Right atrium auricular region (tissue), 2 donors: ENCODE measurements around the gene PAPSS1. TPM values are rescaled to one million over a fixed set of nuclear protein-coding genes. Genes with fewer than 3 reads are reported as not detected.

Source experiments
- DNase-seq: peaks from one replicate; pipeline ENCODE4 v3.0.0-alpha.2; 2019; ENCODE audit warnings: low spot score
- H3K27ac ChIP-seq, 2 donors: fragments of 200-600 bp; sonication (generic); 1 replicate in 1 of 2; 2 replicates in 1 of 2; pipeline ENCODE4 v1.5.1; 2016 to 2019
- H3K27me3 ChIP-seq, 2 donors: fragments of 200-600 bp; sonication (generic); one replicate each; pipeline versions ENCODE4 v1.5.1 to v1.6.0; 2017 to 2019
- H3K36me3 ChIP-seq: fragments of 200-600 bp; sonication (generic); one replicate; pipeline ENCODE4 v1.5.1; 2016
- H3K4me1 ChIP-seq, 2 donors: fragments of 200-600 bp; sonication (generic); one replicate each; pipeline versions ENCODE4 v1.5.1 to v1.6.0; 2017 to 2019
- H3K4me3 ChIP-seq, 2 donors: fragments of 200-600 bp; sonication (generic); 1 replicate in 1 of 2; 2 replicates in 1 of 2; pipeline ENCODE4 v1.5.1; 2017 to 2019; ENCODE audit warnings: mild to moderate bottlenecking in 1 of 2, moderate library complexity in 1 of 2
- H3K9me3 ChIP-seq, 2 donors: fragments of 200-600 bp; sonication (generic); one replicate each; pipeline ENCODE4 v1.5.1; 2019
- CTCF ChIP-seq, 2 donors: fragments of 200-600 bp; sonication (generic); IDR thresholded peaks; one replicate each; pipeline ENCODE4 v1.5.1; 2019; ENCODE audit warnings: antibody characterized with exemption in 2 of 2
- total RNA-seq, 2 donors: library from RNA; depleted of rRNA; stranded (reverse); fragments of >200 nt; gene quantifications; one replicate each; pipeline ENCODE4 v1.1.0, GENCODE V29; 2016

Gene PAPSS1
- total RNA-seq, 2 donors from 2014 or later, result 10.5 to 14.3 TPM

- no peak overlapping the region for H3K4me3 ChIP-seq
- H3K27me3 ChIP-seq, result no peaks in the 10 kb centered on the region
- H3K36me3 ChIP-seq, result no peaks in the 10 kb centered on the region
- no peak for DNase-seq
- no peaks in the 10 kb centered on the region for H3K9me3 ChIP-seq
- H3K27ac ChIP-seq, result no peak overlapping the region
- no peak for TF ChIP-seq CTCF (IDR thresholded peaks at IDR 0.05)
- peaks cover 0 to 12% of the 10 kb centered on the region in 2 donors for H3K4me1 ChIP-seq
Observed at GRCh38 chr4:107742196-107742595, 22.2 kb upstream of the PAPSS1 start.

GRCh38 chr4:107740950-107741701 lies 21.1 kb upstream of the PAPSS1 start:
- H3K27me3 ChIP-seq, result no peaks in the 10 kb centered on the region
- peak; percentile 71 for DNase-seq
- TF ChIP-seq CTCF (IDR thresholded peaks at IDR 0.05), result no peak
- no peaks in the 10 kb centered on the region for H3K9me3 ChIP-seq
- no peaks in the 10 kb centered on the region for H3K36me3 ChIP-seq
- peak overlapping the region; percentile 29 to 56 for H3K27ac ChIP-seq
- H3K4me1 ChIP-seq, result peaks cover 0 to 12% of the 10 kb centered on the region in 2 donors
- H3K4me3 ChIP-seq, result no peak overlapping the region

GRCh38 chr4:107740381-107740780 lies 20.3 kb upstream of the PAPSS1 start:
- no peaks in the 10 kb centered on the region for H3K36me3 ChIP-seq
- no peak overlapping the region for H3K4me3 ChIP-seq
- H3K9me3 ChIP-seq, result no peaks in the 10 kb centered on the region
- no peaks in the 10 kb centered on the region for H3K27me3 ChIP-seq
- peak overlapping the region; percentile 29 to 56 for H3K27ac ChIP-seq
- H3K4me1 ChIP-seq, result peaks cover 0 to 12% of the 10 kb centered on the region in 2 donors
- TF ChIP-seq CTCF (IDR thresholded peaks at IDR 0.05), result peak in 1 of 2 donors; percentile 38
- no peak for DNase-seq

- Histone ChIP-seq H3K9me3 (no peaks in the 10 kb centered on the region), H3K4me3 (no peak overlapping the region), H3K4me1 (peaks cover 0 to 12% of the 10 kb centered on the region in 2 donors), H3K36me3 (no peaks in the 10 kb centered on the region), H3K27ac (no peak overlapping the region), H3K27me3 (no peaks in the 10 kb centered on the region)
- TF ChIP-seq CTCF (IDR thresholded peaks at IDR 0.05), result no peak
- no peak for DNase-seq
Observed at GRCh38 chr4:107737450-107737849, 17.4 kb upstream of the PAPSS1 start.

- Histone ChIP-seq H3K4me1 (peaks cover 0 to 12% of the 10 kb centered on the region in 2 donors), H3K36me3 (no peaks in the 10 kb centered on the region)
- no peak for DNase-seq
Observed at GRCh38 chr4:107736924-107737448, 17.0 kb upstream of the PAPSS1 start.

More at GRCh38 chr4:107736924-107737448, 17.0 kb upstream of the PAPSS1 start:
- Histone ChIP-seq H3K4me3 (no peak overlapping the region), H3K27me3 (no peaks in the 10 kb centered on the region), H3K9me3 (no peaks in the 10 kb centered on the region), H3K27ac (no peak overlapping the region)
- peak; percentile 65 to 80 for TF ChIP-seq CTCF (IDR thresholded peaks at IDR 0.05)
